HS-5 (cell line): Measurements from ENCODE around the gene GDF7.

Source experiments
- DNase-seq: peaks from one replicate; pipeline ENCODE4 v3.0.0-alpha.2; 2012; ENCODE audit warnings: low read depth

The GDF7 gene

GRCh38 chr2:20661421-20662307 lies 5.3 kb upstream of the GDF7 start:
- DNase-seq, result peak; percentile 56

DNA sequence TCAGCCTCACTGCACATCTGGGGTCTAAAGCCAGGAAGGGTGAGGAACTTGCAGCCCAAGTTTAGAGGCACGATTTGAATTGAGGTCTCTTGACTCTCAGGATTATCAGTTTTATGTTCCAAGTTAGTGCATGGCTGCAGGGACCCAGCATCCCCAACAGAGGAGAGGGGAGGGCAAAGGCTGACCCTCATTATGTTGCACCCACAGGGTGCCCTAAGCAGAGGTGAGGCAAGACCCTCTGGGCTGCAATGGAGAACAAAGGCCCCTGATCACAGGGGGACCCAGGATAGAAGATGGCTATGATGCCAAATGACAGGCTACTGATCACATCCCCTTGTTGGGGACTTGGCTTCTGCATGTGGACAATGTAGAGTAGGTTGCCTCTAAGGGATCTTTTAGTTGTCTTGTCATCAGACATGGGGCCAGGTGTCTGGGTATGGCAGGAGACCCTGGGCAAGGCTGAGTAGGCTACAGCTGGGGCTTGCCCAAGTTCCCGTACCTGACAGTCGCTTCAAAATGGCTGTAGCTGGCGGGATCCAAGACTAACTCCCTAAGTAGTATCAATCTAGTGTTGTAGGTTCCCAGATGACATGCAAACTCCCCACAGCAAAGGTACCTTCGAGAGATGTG lies 4.5 kb upstream of the GDF7 start:
- no peak for DNase-seq

DNA sequence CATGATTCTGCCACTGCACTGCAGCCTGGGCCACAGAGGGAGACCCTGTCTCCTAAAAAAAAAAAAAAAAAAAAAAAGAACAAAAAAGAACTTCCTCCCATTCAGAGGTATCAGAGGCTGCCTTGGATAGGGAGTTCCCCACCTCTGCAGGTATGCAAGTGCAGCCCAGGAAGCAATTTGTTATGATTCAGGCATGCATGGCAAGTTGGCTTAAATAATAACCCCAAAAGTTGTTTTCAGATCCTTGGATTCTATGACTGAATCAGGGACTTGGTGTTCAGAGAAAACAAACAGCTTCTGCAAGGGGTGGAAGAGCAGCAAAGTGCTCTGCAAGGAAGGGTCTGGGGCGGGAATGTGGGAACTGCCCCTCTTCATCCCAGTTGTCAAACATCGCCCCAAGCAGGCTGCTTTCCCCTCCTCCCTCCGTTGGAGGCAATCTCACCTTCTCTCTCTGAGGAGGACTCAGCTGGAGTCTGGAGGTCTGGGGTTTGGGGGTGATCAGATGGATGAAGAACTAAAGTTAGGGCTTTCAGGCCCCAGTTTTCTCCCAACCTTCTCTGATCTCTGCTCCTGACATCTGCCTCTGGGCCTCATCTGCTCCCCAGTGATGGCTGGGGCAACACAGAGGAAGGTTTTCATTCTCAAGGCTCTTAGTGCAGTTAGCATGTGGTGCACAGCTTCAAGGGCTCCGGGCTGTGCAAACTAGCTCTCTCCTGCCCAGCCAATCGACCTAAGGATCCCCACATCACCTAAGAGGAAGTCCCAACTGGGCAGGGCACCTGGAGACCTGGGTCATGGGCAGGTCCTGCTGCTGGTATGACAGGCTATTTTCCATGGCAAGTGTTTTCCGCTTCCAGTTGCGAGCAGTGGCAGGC lies 3.5 kb upstream of the GDF7 start:
- no peak for DNase-seq

DNA sequence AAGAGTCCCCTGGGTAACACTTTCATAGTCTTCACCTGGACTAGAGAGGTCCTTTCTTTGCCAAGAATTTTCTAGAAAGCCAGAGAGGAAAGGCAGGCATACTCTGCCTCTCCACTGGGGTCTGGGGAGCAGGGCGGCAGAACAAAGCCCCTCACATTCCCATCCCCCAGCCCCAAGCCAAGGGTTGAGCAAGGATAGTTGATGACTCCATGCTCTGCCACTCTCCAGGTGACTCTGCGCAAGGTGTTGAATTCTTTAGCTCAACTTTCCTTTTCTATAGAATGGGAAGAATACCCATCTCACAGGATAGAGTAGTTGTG lies 2.9 kb upstream of the GDF7 start:
- no peak for DNase-seq

DNA sequence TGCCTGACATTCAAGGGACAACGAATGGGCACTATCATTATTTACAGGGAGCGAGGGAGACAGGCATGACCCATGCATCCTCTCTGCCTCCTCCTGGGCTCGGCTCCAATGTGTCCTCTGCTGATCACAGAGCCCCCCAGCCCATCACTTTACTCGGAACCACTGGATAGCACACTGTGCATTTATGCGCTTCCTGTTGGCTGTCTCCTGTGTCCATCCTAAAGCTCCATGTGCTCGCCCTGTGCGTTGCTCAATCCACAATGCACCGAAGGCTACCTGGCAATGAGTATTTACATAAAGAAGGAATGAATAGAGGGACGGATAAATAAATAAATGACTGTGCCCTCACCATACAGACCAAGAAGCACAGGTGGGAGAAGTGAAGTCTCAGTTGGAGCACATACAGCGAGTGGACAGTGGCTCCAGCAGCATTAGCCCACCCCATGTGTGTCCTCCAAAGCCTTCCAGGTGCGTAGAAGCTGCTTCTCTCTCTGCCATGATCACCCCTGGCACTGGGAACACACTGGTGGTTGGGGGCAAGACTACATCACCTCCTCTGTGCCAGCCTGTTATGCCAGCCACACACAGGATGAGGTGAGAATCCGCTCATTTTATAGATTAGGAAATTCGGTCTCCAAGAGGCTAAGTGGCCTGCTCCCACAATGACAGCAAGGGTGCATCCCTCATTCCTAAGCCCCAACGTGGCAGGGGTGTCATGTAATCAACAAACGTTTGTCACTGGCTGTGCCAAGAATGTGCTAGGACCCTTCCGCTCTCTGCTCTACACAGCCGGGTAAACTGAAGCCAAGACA lies 2.3 kb upstream of the GDF7 start:
- DNase-seq, result no peak

DNA sequence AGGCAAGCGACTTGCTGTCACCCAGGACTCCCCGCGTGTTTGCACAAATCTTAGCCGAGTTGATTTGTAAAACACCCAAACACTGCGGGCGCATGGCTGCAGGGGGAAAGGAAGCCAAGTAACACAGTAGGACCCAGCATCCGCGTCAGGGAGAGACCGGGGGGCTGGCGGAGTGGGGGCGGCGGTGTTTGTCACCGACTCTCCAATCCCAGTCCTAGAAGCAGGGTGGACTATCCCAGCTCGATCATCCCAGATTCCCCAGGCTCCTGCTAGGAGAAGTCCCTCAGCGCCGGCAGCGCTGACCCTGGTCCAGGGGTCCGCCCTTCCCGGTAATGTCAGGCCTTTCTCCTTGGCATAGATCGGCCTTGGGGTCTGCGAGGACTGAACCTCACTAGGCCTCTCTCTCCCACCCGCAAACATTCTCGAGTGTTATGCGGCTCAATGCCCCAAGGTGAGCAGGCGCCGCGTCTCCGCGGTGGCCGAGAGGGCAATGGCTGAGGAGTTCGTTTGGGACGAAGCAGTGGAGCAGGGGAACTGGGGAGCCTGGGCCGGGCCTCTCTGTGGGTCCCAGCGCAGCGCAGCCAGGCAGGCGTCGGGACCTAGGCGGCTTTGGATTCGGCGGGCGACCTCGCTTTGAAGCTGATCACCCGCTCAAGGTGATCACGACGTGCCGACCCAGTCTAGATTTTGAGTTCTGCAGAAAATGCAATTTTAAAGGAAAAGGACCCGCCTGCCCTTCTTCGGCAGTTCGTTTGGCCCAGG lies 1.5 kb upstream of the GDF7 start:
- DNase-seq, result no peak

- DNase-seq, result no peak
These were observed 990 bp upstream of the GDF7 start for GRCh38 chr2:20666005-20666303.

DNA sequence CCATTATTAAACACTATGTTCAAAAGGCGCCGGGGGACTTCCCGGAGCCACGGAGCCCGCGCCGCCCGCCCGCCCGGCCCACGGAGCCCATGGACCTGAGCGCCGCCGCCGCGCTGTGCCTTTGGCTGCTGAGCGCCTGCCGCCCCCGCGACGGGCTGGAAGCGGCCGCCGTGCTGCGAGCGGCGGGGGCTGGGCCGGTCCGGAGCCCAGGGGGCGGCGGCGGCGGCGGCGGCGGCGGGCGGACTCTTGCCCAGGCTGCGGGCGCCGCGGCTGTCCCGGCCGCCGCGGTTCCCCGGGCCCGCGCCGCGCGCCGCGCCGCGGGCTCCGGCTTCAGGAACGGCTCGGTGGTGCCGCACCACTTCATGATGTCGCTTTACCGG lies 197 bp downstream of the GDF7 start:
- DNase-seq, result no peak

- DNase-seq, result no peak
These were observed 822 bp downstream of the GDF7 start for GRCh38 chr2:20667531-20668401.

GRCh38 chr2:20668451-20668850 lies 1.5 kb downstream of the GDF7 start:
- DNase-seq, result no peak

DNA sequence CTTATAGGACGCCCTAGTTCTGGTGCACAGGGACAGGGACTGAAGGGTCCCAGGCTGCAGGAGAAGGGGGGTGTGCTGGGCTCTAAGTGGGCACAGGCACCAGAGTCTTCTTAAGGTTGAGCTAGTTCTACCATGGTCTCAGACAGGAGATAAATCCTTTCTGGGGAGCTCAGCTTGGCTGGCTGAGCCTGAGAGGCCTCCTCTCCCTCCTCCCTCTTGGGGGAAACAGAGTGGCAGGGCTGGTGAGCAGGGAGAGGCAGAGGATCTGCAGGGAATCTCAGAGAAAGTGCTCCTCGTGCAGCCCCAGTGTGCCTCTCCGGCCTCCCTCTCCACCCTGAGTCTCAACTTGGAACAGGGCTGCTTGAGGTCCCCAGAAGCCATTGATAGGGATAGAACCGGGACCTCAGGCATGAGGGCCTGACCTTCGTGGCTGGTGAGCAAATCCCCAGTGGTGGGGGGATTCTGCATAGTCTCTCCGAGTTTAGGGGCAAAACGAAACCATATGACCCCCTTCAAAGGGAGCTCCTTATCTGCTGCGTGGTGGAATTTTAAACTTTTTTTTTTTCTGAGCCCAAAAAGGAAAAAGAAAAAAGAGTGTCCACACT lies 2.0 kb downstream of the GDF7 start:
- DNase-seq, result no peak

- DNase-seq, result no peak
These were observed 2.8 kb downstream of the GDF7 start for GRCh38 chr2:20669562-20670314.

DNA sequence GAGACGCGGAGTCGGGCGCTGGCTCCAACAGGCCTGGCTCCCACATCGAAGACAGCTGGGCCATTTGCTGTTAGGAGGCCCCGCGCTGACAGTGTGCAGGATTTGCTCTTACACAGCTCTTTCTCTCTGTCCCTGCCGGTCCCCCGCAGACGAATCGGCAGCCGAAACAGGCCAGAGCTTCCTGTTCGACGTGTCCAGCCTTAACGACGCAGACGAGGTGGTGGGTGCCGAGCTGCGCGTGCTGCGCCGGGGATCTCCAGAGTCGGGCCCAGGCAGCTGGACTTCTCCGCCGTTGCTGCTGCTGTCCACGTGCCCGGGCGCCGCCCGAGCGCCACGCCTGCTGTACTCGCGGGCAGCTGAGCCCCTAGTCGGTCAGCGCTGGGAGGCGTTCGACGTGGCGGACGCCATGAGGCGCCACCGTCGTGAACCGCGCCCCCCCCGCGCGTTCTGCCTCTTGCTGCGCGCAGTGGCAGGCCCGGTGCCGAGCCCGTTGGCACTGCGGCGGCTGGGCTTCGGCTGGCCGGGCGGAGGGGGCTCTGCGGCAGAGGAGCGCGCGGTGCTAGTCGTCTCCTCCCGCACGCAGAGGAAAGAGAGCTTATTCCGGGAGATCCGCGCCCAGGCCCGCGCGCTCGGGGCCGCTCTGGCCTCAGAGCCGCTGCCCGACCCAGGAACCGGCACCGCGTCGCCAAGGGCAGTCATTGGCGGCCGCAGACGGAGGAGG lies 3.5 kb downstream of the GDF7 start:
- DNase-seq, result no peak

DNA sequence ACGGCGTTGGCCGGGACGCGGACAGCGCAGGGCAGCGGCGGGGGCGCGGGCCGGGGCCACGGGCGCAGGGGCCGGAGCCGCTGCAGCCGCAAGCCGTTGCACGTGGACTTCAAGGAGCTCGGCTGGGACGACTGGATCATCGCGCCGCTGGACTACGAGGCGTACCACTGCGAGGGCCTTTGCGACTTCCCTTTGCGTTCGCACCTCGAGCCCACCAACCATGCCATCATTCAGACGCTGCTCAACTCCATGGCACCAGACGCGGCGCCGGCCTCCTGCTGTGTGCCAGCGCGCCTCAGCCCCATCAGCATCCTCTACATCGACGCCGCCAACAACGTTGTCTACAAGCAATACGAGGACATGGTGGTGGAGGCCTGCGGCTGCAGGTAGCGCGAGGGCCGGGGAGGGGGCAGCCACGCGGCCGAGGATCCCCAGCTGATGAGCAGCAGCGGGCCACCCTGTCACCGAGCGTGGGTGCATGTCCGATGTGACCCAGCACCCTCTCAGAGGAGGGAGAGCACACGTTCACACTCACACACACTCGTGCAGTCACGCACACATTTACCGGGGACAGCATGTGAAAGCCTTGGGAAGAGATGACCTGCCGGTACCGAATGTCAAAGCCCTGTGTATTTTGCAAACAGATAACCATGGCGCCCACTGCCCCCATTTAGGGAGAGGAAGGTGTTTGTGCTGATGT lies 4.2 kb downstream of the GDF7 start:
- DNase-seq, result no peak

DNA sequence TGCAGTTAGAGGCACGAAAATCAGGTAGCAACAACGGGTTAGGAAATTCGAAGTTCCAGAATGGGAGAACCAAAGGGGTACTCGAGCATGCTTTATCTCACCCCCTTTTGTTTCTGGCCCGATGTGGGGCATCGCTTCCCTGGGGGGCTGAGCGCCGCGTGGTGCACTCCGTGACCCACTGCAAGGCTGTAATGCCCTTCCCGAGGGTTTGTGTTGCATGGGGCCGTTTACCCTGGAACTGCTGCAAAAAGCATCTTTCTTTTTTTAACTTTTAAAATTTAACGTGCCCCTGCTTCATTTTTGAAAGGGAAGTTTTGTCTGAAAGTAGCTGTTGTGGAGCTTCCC lies 4.8 kb downstream of the GDF7 start:
- no peak for DNase-seq

DNA sequence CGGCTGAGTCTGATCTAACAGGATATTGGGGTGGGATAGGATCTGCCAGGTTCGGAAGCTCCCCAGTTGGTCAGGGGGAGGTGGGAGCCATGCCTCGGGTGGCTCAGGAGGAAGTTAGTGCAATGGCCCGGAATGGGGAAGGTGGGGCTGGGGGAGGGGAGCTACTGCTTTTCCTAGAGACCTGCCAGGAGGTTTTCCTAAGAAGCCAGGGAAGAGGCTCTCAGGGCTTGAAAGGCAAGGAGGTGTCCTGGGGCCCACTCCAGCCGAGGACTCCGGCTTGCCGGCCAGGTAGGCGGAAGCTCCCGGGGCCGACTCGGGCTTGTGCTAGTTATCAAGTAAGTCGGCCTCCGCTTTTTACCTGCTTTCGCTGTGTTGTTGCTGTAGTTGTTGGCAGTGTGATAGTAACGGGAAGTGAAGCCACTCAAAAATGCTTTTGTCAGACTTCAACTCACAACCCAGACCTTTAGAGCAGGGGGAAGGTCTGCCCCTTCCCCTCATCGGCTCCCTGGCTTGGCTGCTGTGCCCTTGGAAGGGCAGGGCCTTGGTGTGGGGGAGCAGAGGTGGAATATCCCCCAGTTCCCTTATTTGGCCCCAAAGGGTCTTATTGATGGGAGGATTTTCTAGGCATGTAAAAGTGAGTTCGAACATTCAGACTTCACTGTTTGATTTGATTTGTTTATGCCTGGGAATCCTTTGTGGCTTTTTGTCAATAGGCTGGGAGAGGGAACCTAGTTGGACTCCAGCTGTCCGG lies 5.4 kb downstream of the GDF7 start:
- no peak for DNase-seq

GRCh38 chr2:20673686-20674308 lies 6.9 kb downstream of the GDF7 start:
- DNase-seq, result no peak
